GM18907 (cell line): Measurements from ENCODE around the gene MAPK4.

ENCODE experiments used
- ATAC-seq: cut with Tn5 transposase; IDR thresholded peaks from one replicate; pipeline ENCODE4 v1.9.1; 2021; ENCODE audit warnings: mild to moderate bottlenecking, moderate library complexity; ENCODE audit not compliant: unreplicated experiment

MAPK4 gene

DNA sequence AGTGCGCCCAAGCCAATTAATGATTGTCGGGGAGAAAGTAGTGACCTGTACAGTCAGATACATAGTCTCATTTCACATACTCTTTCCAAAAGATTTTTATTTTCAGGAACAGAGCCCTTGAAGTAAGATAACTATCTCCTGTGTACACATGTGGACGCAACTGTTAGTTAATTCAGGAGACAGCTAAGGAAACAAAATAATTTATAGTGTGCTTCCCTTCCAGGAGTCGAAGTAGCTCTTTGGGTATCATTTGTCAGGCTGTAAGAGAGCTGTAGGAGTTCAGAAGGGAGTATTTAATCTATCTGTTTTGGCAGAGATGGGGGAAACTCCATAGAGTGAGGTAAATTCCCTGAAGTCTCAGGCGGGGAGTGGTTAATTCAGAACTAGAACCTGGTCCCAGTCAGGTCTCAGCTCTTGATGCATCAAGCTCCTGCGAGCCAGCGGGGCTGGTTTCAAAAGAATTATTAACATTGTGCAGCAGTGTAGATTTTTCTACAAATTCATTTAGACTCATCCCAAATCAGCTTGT, 63.0 kb downstream of the MAPK4 start:
- ATAC-seq, result no peak

DNA sequence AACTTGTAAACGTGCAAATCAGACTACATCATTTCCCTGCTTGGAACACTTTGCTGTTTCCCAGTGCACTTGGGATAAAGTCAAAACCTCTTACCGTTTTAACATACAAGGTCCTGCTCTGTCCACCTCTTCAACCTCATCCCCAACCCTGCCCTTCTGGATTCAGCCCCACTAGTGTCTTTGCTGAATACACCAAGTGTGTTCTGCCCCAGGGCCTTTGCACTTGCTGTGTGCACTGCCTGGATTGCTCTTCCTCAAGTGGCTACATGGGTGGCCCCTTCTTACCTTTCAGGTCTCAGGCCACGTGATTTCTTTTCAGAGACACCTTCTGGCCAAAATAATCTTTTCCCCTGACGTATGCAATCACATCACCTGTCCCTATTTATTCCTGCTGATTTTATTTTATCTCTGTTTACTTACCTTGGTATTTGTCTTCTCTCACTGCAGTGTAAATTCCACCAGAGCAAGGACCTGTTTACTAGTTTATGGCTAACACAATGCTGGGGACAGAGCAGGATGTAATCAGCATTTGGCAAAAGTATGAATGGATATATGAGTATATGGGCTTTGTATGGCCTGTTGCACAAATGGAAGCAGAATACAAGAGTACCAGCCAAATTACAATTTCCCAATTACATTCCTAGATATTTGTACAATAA, 63.9 kb downstream of the MAPK4 start:
- no peak for ATAC-seq

DNA sequence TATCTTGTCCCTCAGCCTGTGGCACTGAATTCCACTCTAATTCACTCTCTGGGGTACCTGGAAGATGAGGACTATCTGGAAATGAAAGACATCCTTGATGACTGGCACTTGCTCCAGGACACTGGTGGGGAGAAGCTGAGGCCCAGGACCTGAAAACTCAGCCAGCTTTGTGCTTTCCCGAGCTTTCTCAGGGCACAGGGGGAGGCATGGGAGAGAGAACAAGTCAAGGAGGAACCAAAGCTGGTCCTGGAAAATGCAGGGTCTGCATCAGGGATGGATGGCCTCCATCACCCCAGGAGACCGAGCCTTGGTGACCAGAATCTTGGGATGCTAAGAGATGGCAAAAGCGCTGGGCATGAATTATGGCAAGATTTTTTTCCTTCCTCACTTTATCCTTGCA, 65.1 kb downstream of the MAPK4 start:
- ATAC-seq, result no peak

DNA sequence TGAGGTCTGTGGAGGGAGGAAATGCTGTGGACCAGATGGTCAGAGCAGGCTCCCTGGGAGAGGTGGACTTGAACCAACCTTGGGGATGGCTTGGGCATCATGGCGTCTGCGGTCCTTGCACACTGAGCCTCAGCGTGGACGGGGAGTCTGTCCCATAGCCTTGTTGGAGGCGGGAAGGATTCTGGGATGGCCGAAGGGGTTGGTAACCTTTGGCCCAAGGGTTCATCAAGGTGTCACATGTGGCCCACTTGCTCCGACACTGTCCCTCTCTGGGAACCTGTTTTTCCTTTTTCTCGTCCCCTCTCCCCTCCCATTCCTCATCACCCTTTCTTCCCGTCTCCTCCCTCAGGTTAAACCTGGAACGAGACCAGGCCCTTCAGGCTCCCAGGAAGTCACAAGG, 66.4 kb downstream of the MAPK4 start:
- ATAC-seq, result no peak

DNA sequence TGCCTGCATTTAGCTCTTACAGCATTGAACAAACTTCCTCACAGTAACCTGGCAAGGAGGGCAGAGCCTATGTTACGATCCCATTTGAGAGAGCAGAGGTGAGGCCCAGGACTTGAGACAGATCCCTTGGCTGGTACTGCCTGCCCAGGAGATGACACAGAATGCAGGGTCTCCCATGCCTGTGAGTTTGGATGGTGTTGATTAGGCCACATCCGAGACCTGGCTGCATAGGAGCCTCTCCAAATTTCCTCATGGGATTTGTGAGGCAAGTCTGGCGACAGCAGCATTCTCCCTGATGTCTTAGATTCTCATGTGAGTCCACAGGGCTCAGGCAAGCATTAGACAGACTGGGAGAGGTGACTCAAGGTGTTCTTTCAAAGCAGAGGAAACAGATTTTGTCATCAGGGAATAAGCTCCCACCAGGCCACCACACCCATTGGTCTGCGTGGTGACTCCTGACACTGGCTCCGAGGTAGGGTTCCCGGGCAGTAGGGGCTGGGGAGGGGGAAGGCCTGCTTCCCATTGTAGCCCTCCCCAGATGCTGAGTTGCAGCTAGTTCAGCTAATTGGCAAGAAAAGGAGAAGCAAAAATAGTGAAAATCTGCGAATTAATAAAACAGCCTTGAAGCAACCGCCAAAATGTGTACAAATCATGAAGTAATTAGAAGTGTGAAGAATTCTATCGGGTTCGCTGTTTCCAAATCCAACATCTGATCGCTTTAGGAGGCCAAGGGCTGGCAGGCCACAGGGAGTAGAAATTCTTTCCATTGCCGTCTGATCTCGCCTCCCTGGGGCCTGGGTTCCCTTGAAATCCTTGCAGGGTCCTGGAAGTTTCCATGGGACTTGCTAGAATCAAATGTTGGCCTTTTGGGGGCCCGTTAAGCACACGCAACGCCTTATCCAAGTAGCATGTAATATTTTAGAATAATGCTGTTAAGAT, 68.0 kb downstream of the MAPK4 start:
- no peak for ATAC-seq

DNA sequence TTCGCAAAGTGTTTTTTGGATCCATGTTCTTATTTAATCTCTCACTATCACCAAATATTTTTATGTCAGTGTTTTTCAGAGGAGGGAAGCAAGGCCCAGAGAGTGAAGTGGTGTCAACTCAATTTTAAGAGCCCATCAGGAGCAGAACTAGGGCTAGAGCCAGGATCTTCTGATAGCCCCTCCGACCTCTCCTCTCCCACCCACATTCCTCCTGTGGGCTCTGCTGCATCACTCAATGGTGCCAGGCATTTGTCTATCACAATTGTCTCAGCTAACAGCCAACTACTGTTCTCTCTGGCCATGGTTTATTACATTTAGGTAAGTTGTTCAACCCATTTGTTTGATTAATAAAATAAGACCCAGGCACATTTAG, 68.6 kb downstream of the MAPK4 start:
- ATAC-seq, result no peak

DNA sequence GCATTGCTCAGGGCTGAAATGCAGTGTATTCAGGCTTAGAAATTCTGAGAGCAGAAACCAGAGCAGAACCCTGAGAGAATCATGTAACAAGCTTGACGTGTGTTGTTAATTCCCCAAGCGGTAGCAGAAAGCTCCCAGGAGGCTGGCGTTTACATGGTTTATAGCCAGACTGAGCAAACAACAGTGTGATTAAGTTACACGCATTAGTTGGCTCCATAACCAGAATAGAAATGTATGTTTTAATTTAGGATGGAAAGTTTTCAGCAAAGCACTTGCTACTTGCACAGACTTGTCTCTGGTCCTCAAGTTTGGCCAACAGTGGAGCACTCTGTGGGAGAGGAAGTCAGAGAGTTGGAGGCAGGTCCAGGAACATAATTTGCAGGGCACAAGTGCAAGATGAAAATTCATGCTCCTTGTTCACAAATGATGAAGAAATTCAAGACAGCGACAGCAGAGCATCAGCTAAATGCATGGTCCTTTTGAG, 69.3 kb downstream of the MAPK4 start:
- no peak for ATAC-seq

DNA sequence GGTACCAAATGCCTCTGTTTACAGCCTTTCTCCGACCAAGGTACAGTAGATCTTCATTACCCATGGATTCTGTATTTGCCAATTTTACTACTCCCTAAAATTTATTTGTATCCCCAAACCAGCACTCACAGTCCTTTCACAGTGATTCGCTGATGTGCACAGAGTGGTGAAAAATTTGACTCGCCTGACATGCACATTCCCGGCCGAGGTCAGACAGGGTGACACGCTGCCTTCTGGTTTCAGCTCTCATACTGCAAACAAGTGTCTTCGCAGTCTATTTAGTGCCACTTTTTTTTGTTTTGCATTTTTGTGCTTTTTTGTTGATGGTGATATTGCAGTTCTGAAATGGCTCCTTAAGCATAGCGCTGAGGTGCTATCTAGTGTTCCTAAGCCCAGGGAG, 71.0 kb downstream of the MAPK4 start:
- no peak for ATAC-seq

DNA sequence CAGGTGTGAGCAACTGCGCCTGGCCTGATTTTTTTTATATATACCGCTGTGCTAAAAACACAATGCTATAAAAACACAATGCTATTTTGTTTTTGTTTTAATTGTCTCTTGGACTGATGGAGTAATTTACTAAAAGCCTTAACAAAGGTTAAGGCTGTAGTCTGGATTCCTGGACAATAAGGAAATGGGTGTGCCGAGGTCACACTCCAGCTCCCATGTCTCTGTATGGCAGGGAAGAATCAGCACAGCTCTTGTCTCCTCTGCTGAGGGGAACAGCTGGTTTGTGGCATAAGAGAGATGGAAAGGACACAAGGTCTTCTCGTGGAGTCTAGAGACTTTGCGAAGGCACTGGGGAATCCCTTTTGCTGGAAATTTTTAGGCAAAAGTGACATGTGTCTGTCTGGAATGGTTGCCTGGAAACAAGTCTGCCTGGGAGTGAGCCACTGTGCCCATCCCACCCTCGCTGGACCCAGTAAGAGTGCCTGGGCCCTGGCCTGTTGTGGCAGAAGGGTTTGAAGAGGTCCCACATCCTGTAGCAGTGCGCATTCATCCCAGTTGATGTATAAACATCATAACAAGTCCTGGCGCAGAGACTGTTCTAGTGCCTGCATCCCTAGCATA, 73.1 kb downstream of the MAPK4 start:
- ATAC-seq, result no peak

DNA sequence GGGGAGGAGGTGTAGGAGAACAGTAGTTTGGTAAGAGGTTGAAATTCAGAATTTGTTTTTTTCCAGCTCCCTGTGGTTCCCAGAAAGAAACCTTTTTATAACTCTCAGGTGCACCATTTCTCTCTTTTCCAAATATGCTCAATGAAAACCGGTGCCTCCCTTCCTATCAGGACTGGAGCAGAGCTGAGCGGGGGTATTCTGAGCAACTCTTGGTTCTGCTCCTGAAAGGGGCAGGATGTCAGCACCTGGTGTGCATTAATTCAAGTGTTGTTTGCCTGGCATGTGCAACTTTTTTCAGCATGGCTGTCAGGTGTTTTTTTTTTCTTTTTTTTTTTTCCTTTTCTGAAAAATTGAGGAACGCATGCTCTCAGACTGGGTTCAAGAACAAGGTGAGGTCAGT, 74.1 kb downstream of the MAPK4 start:
- ATAC-seq, result no peak

DNA sequence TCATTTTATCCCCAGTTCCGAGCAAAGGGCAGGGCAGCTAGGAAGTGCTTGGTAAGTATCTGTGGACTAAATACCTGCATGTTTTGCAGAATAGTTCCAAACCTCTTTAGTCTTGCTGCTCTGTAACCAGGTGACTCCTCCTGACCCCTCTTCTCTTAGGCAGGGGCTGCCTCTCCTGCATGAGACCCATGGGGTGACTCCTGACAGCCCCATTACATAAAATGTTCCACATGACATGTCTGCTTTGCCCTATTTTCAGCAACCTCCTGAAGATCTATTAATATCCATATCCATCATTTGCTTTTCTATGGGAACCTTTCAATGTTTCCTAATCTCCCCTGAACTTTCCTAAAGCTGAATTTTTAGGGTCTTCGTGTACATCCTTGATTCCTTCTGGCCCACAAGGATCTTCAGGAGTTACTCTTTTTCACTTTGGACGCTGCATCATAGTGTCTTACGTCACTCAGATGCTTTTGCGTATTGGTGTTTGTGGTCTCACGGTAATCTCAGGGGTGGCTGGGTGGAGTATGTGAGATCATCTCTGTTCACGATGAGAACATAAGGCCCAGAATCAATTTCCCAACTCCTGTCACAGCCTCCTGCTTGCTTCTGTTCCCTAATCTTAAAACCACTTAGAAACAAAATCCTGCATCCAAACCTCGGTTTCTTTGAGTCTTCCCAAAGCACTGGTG, 76.6 kb downstream of the MAPK4 start:
- no peak for ATAC-seq

DNA sequence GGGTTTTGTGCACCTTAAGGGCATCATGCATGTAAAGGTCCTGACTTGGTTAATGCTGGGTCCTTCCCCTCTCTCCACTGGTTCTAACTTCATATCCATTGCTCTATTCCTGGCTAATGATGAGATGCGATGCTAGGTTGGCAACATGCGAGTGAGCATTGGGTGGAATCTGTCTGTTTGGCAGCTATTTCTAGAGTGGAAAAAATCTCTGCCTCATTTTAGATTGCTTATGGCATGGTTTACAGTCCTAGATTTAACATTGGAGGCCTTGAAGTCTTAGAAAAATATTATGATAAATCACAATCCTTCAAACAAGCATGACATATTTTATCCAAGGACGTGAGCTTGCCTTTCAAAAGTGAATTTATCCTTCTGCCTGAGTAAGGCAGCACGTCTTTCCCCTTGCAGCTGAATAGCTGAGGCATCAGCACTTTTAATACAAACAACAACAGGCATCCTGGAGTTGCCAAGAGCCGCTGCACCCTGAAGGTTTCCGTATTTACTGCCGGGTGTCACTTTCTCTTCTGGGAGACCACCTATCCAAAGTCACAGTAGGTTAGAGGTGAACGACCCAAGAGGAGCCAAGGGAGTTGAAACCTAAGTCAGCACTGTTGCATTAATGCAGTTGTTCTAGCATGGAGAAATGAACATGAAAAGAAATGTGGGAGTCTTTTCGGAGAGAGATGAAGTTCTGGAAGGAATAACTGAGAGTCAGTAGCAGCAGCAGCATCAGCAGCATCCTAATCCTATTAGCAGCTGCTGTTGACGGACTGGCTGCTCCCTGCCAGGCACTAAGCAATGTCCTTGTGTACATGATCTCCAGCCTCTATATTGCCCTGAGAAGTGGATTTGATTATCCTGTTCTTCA, 78.4 kb downstream of the MAPK4 start:
- ATAC-seq, result no peak

DNA sequence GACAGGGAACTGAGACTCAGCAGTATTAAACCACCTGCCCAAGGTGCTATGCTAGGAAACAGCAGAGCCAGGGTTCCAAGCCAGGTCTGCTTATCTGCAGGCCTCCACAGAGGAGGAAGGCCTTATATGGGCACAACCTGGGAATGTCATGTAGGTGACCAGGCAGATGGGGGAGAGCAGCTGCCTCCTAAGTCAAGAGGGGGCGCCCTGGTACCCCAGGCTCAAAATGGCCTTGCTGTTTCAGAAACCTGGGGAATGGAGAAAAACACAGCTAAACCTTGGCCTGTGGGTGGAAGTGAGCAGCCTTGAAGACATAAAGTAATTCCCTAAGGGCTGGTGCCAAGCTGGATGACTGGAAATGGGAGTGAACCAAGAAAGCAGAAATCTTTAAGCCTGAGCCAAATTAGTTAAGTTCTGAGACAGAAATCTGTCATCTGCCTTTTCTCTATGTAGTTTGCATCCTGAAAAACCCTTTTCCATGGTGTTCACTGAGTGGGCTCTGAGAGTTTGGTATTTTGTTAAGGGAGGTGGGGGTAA, 79.1 kb downstream of the MAPK4 start:
- ATAC-seq, result no peak

DNA sequence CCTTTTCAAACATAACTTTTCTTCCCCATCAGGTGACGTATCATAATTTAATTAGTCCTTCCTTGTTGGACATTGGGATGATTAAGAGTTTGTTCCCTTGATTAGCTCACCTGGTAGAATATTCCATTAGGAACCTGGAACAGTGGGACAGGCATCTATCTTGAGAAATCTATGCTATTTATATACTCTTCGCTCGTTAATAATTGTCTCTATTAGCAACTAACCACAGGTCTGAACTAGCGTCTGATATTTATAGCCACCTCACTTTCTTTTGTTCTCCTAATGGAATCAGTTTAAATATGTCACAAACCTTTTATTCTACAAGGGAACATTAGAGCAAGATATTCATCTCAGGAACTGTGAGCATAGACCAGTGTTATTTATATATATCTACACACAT, 79.8 kb downstream of the MAPK4 start:
- no peak for ATAC-seq

DNA sequence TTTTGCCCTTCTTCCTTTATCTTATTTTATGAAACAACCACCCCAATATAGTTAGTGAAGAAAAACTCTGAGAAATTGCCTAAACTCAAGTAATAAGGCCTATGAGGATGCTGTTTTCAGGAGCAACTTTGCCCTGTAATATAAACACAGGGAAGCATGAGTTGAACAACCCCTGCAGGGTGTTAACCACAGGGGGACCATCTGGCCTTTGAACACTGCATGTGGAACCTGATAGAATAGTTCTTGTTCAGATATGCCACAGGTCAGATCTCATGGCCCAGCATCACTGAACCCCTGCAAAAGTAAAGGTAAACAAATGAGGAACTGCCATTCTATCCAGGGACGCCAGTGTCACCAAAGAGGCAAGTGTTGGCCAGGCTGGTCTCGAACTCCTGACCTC, 82.6 kb downstream of the MAPK4 start:
- no peak for ATAC-seq

DNA sequence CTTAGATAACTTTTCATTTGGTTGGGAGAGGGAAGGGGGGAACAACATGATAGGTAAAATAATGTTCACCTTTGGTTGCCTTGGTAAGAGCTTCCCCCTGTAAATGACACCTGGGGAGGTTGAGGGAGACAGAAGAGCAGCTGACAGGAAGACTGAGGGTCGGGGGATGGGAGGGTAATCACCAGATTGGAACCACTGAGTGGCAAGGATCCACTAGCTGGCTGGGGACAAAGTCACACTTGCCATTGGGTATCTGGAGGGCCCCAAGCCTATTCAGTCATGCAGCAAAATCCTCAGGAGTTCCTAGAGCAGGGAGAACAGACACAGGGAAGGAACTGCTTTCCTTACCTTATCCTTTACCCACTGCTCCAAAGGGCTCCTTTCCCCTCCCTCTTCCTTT, 84.3 kb downstream of the MAPK4 start:
- ATAC-seq, result no peak

DNA sequence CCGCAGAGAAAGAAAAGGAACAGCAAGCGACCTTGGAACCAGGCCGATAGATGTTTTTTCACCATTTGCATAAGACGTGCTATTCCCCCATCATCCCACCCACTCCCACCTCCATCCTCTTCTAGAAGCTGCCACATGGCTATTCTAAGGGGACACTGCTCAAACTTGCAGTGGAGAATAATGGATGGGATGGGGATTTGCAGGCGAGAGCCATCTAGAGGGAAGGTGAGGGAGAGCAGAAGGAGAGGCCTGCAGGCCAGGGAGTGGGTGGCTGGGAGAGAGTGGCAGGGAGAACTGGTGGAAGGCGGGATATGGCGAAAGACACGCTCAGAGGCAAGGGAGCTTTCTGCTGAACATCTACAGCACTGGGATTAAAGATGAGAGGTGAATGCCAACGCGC, 84.9 kb downstream of the MAPK4 start:
- no peak for ATAC-seq

DNA sequence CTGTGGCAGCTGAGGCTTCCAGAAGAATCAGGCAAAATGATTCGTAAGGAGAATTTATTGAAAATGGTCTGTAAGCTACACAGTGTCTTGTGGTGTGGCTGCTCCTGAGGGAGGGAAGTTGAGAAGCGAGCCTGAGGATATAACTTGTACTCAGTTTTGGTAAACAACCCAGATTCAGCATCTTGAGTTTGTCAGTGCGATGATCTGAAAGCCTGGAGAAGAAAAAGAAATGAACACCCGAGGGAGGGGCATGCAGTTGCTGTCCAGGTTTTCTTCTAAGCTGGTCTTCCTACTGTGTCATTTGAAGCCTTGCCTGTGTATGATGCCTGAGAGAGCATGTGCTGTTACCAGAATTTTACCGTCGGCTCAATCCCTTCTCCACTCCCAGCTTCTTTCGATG, 87.3 kb downstream of the MAPK4 start:
- no peak for ATAC-seq

DNA sequence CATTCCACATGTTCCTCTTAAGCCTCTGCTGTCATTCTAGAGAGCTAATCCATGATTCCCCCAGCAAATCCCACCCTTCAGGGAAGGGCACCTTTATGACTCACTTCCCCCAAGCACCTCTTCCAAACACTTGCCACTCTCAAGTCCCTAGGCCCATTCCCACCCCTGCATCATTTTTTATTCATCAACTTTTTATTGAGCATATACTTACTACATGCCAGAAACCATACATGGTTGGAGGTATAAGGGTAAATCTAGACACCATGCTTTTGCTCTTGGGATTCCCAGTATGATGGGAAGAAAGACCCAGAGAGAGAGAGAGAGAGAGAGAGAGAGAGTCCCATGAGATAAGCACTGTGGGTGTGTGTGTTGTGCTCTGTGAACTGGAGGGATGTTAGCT, 87.9 kb downstream of the MAPK4 start:
- no peak for ATAC-seq

DNA sequence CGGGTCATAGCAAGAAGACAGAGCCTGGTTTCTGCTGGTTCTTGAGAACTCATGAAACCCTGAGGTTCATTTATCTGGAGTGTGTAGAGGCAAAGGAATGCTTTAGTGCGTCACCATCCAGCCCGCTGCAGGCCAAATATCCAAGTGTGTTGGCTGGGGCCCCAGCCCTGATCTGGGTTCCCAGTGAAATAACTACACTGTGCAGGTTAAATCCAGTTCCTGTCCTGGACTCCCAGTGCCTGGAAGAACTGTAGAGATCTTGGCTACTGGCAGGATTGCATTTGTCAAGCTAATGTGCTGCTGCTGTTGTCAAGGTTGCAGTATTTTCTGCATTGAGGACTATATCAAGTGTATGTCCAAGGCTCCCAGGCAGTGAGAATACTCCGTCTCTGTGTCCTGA, 89.9 kb downstream of the MAPK4 start:
- no peak for ATAC-seq
